Bronchial epithelial cell (primary cell): ENCODE measurements around the gene PLEKHG4. TPM values are rescaled to one million over a fixed set of nuclear protein-coding genes. Genes with fewer than 3 reads are reported as not detected.

ENCODE experiments used
- DNase-seq: peaks from one replicate; pipeline ENCODE4 v3.0.0-alpha.2; 2010; ENCODE audit warnings: low read depth
- FAIRE-seq: peaks from 2 replicates; lab custom pipeline; 2011; peaks lifted over from hg19 to GRCh38; lab: Jason Lieb, UNC
- H3K27me3 ChIP-seq: 2 replicates; pipeline ENCODE4 v1.5.1; 2011; ENCODE audit warnings: low read length; ENCODE audit not compliant: control insufficient read depth, insufficient read depth
- H3K36me3 ChIP-seq: 2 replicates; pipeline ENCODE4 v1.5.1; 2011; ENCODE audit warnings: low read length; ENCODE audit not compliant: control insufficient read depth, insufficient read depth
- H3K4me3 ChIP-seq: 2 replicates; pipeline ENCODE4 v1.5.1; 2011; ENCODE audit warnings: mild to moderate bottlenecking, low read depth, low read length, control low read depth
- total RNA-seq: library from RNA; depleted of rRNA; stranded (reverse); fragments of >200 nt; gene quantifications from 2 replicates; pipeline ENCODE4 v1.2.1, GENCODE V29; 2014
- TF ChIP-seq, protein P1 (sequence below): IDR thresholded peaks from 2 replicates; pipeline ENCODE4 v1.5.1; 2011; ENCODE audit warnings: mild to moderate bottlenecking, moderate library complexity, low read length, control low read depth, inconsistent platforms; ENCODE audit not compliant: insufficient read depth, severe bottlenecking

PLEKHG4 gene
- total RNA-seq, 1 donor from 2014 or later, result 11.6 TPM

DNA sequence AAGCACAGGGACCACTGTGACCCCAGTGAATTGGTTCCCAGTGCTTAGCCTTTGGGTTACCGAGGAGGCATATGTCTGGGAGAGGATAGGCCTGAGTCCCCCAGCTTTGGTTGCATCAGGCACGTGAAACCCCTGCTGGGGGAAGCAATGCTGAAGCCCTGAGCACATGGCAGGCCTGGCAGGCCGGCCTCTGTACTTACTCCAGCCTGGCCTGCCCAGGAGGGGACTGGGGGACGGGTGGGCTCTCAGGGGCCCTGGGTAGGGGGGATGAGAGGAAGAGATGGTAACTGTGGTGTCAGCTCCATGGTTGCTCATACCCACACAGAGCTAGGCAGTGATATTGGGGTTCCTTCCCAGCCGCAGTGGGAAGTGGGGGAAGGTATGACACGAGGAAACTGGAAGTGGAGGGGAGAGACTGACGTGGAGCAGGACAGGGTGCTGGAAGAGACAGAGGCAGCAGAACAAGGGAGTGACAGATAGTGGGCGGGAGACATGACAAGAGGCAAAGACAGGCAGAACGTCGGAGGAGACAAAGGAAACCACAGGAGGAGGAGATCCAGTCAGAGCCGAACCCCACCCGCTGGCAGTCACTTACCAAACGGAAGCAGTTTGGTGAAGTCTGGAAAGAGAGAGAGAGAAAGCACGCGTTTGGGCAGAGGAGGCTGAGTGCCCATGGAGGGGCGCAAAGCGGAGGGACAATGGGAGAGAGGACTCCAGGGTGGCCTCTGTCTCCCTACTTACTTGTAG is 43.3 kb upstream of the PLEKHG4 start:
- TF ChIP-seq, protein P1, sequence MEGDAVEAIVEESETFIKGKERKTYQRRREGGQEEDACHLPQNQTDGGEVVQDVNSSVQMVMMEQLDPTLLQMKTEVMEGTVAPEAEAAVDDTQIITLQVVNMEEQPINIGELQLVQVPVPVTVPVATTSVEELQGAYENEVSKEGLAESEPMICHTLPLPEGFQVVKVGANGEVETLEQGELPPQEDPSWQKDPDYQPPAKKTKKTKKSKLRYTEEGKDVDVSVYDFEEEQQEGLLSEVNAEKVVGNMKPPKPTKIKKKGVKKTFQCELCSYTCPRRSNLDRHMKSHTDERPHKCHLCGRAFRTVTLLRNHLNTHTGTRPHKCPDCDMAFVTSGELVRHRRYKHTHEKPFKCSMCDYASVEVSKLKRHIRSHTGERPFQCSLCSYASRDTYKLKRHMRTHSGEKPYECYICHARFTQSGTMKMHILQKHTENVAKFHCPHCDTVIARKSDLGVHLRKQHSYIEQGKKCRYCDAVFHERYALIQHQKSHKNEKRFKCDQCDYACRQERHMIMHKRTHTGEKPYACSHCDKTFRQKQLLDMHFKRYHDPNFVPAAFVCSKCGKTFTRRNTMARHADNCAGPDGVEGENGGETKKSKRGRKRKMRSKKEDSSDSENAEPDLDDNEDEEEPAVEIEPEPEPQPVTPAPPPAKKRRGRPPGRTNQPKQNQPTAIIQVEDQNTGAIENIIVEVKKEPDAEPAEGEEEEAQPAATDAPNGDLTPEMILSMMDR, result no peak
- no peak for FAIRE-seq
- H3K36me3 ChIP-seq, result peaks cover 32% of the 10 kb centered on the region
- no peak for DNase-seq
- no peaks in the 10 kb centered on the region for H3K27me3 ChIP-seq
- no peak overlapping the region for H3K4me3 ChIP-seq

DNA sequence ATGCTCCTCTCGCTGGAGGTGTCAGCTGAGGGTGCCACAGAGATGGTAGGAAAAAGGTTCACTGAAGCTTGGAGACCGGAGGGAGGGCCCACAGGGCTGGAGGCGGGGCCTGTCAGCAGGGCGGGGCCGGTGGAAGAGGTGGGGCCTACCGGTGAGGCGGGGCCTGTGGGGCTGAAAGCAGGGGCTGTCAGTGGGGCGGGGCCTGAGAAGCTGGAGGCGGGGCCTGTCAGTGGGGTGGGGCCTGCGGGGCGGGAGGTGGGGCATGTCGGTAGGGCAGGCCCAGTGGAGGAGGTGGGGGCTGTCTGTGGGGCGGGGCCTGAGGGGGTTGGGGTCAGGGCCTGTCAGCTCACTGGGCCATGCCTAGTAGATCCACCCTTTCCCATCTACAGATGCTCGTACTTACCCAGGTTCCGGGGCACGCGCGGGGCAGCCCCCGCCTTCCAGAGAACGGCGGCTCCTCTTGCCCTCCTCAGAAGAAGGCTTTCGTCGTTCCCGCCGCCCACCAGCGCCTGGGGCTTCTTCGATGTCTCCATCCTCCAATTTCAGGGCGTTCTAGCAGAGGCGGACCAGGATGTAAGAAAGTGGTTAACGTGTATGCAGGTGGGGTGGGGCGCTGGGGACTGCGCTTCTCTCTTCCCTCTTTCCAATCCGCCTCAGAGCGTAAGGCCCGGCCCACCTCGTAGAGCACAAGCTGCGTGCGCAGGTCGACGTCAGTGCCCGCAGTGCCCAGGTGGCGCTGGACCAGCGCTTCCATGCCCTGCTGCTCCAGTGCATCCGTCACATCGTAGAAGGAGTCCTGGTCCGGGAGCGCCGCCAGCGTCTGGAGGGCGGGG is 42.6 kb upstream of the PLEKHG4 start:
- no peaks in the 10 kb centered on the region for H3K27me3 ChIP-seq
- H3K36me3 ChIP-seq, result peaks cover 24% of the 10 kb centered on the region
- FAIRE-seq (no peak), DNase-seq (no peak)
- TF ChIP-seq, protein P1, result no peak
- no peak overlapping the region for H3K4me3 ChIP-seq

DNA sequence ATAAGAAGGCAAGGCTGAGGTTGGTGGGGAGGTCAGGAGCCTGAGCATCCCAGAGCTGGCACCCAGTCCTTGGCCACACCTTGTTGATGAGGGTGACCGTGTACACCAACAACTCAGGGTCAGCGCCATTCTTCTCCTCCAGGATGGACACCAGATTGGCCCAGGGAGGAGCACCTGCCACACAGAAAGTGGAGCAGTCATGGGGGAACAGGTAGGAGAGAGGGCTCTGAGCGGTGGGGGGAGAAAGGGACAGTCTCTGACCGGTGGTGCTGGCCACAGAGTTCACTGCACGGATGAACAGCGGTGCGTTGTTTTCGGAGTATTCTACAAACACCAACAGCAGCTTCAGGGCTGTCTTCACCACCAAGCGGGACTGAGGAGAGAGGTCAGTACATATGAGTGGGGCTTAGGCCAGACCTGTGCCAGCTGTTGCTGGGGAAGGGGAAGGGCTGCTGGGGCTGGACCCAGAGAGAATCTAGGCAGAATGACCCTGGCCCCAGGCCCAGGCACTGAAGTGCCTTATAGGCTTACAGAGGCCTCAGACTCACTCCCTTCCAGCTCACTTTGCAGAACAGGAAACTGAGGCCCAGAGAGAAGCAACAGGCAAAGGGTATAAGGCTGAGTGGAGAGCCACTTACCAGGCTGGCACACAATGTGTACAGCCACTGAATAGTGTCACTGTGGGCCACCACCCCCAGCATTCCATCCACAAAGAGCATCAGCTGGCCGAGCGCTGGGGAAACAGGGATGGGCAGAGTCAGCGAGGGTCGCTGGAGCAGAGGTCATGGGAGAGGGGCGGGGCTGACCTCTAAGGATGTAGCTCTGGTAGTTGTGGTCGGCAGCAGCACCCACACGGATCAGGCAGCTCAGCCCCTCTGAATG is 41.7 kb upstream of the PLEKHG4 start:
- no peak for DNase-seq
- FAIRE-seq, result no peak
- Histone ChIP-seq H3K36me3 (peaks cover 21% of the 10 kb centered on the region), H3K27me3 (no peaks in the 10 kb centered on the region), H3K4me3 (no peak overlapping the region)
- TF ChIP-seq, protein P1, result no peak

DNA sequence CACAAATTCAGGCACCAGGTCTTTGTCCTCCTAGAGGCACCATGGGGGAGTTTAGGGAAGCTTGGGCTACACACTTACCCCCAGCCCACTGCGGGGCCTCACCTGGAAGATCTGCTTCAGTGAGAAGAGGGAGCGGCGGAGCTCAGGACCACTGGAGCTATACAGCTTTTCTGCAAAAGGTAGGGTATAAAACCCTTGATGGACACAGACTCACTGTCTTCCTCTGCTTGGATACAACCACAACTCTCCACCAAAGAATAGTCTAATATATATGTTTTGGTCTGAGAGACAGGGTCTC is 41.1 kb upstream of the PLEKHG4 start:
- H3K36me3 ChIP-seq, result peaks cover 21% of the 10 kb centered on the region
- H3K27me3 ChIP-seq, result no peaks in the 10 kb centered on the region
- DNase-seq, result no peak
- TF ChIP-seq, protein P1, result no peak
- FAIRE-seq, result no peak
- H3K4me3 ChIP-seq, result no peak overlapping the region

- H3K36me3 ChIP-seq, result peaks cover 18% of the 10 kb centered on the region
Observed at GRCh38 chr16:67238806-67239470, 40.4 kb upstream of the PLEKHG4 start.

More at GRCh38 chr16:67238806-67239470, 40.4 kb upstream of the PLEKHG4 start:
- no peak overlapping the region for H3K4me3 ChIP-seq
- TF ChIP-seq, protein P1, result no peak
- DNase-seq, result no peak
- no peak for FAIRE-seq
- H3K27me3 ChIP-seq, result no peaks in the 10 kb centered on the region
